HL-60/S4 treated with phorbol 12-myristate 13-acetate at 8.2 ng/mL for 4 days and 3 days (cell line): ENCODE data around the gene PLCD1.

Source experiments
- in situ Hi-C: fragments of 300-500 bp; cut with MboI; formaldehyde crosslinking; loops from 2 replicates; pipeline ENCODE4 v1.15.0; 2022; ENCODE audit warnings: low sequenced_read_pairs

PLCD1 gene

GRCh38 chr3:37968199-37968598, 61.2 kb downstream of the PLCD1 start:
- in situ Hi-C loops, result no loop called here

DNA sequence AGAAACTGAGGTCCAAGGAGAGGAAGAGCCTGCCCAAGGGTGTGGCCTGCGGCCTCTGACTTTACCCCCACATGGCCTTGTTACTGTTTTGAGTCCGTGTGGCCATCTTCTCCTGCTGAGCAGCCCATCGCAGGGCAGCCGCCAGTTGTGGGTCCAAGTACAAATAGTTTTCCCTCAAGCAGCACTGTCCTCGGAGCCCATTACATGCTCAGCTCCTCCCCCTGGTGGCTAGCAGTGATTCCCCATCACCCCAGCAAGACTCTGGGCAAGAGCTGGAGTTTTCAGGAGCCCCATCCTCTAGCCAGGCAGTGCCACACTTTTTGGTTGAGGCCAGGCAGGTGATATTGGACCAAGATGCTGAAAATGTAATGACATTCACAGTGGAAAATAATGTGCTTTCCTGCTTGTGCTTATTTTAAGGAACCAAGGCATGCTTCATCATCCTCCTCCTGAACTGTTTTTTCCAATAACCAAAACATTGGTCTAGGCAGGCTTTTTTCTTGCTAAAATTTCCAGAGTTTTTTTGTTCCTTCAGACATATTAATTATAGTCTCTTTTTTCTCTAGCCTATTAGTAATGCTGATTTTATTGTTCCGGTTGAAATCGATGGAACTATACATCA, 62.1 kb downstream of the PLCD1 start:
- in situ Hi-C loops, result no loop called here

DNA sequence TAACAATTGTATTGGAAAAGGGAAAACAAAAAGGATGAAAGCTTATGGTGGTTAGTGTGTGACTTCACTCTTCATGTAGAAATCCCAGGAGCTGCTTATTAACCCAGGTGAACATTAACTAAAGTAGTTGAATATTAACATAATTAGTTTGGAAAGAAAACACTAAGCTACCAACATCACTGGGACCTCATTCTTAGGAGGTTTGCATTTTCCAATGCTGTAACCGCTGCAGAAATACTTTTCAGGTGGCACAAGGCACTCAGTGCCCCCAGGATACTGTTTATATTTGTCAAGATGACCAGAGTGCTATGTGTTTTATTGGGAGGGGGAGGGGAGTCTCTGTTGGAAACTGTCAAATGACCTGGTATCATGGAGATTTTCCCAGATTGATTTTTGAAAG, 64.7 kb downstream of the PLCD1 start:
- in situ Hi-C loops, result no loop called here

- in situ Hi-C loops, result no loop called here
These were observed 65.3 kb downstream of the PLCD1 start for GRCh38 chr3:37964146-37964545.

DNA sequence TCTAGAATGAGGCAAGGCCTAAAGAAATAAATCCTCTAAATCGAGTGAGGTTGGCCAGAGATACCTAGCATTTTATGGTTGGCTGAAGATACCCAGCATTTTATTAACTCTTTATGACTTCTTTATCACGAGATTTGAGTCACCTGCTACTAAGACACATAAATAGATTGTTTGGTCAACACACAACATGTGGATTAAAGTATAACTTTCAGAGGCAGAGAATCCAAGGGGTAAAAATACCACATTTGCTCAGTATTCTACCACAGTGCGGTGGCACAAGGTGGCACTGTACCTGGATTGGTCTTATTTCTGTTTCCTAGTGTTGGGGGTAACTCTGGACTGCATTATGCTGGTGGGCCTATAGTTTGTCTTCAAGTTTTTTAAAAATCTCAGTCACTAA, 65.8 kb downstream of the PLCD1 start:
- in situ Hi-C loops, result no loop called here

- in situ Hi-C loops, result no loop called here
These were observed 66.4 kb downstream of the PLCD1 start for GRCh38 chr3:37963016-37963415.

DNA sequence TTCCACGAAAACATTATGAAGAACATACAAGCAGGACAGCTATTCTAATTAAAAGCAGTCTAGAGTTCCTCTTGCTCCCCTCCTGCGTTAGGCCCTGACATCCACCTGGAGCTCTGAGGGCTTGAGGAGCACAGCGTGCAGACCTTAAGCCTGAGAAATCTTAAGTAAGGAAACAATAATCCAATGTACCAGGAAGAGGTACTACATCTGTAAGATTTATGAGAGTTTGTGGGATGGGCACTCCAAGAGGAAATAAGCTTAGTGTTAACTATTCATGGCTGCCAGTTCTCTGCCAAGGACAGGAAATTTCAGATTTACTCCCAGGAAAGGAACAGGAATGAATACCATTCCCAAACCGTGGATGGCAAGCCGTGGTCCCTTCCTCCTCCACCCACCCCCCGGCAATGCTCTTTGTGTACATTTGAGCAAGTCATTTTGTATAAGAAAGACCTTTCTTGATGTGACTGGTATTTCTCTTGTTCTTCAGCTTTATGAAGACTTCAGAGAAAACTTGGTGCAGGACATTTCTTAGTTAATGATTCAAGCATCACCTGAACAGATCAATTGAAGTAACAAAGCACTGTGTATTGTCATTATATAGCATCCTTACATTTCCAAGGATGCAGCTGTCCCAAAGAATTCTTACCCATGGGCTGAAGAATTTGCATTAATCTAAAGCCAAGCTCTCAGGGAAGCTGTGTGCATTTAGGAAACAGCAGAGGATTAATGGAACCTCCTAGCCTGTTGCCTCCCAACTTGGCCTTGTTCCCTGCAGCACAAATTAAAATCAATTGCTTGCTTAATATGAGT, 67.6 kb downstream of the PLCD1 start:
- in situ Hi-C loops, result no loop called here

GRCh38 chr3:37957539-37957936, 71.9 kb downstream of the PLCD1 start:
- in situ Hi-C loops, result no loop called here
